Measurements from ENCODE around the gene ADD2.
"Not testable (repeated sequence)": the region's sequence is repeated elsewhere in the genome, so short reads cannot be mapped to it uniquely, and the experiment has no call there.

ADD2 gene

DNA sequence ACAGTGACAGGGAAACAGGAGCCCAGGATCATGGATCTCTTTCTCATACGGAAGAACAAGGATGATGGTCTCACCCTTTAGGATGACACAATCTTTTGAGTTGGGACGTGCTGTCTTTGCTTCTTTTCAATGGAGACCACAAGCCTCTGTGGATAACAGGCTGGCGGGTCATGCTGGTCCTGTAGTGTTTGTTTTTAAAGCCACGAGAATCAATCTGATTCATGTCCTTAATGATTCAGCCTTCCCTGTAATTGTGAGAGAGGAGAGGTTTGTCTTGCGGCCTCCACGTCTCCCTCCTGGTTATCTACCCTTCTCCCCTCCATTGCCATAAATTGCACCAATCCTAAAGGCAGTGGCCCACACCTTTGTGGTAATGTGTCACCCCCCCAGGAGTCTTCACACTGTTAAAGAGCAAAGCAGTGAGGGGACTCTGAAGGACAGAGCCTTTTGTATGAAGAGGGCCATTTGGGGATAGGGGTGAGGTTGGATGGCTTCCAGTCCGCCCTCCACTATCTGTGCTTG is 126.7 kb downstream of the ADD2 start:
- no peak for DNase-seq (ENCODE audit: low read depth in 2 of 2)

- DNase-seq (ENCODE audit: low read depth in 2 of 2) = no peak
Measured at GRCh38 chr2:70639841-70640436, 128.1 kb downstream of the ADD2 start.

DNA sequence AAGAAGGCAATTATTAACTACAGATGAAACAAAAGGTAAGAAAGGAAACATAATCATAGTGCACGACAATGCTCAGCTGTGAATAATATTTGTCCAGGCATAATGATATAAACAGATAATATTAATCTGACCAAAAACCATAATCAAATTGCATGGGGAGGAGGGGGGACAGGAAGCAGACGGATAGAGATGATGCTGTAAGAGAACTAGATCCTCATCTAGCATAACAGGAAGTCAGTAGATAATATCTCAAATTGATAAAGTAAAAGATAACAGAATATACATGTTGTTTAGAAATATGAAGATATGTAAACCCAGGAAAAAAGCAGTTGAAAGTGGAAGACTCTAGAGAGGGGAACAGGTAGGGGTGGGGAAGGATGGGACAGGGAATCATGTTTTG is 129.4 kb downstream of the ADD2 start:
- DNase-seq (ENCODE audit: low read depth in 2 of 2) = no peak

DNA sequence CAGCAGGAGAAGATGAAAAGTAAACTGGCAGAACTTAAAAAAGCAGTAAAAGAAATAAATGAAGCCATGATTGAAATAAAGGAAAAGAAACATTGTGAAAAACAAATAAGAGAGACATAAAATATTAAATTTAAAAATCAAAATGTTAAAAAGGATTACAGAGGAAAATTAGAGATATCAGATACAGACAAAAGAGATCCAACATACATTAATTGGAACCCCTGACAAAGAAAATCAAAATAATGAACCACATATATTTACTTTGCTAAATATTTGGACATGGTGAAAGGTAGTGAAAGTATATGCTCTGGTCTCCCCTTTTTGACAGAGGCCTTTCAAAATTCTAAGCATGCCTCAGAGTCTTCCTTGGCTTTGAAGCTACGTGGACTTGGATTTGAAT is 134.5 kb downstream of the ADD2 start:
- no peak for DNase-seq (ENCODE audit: low read depth in 2 of 2)

DNA sequence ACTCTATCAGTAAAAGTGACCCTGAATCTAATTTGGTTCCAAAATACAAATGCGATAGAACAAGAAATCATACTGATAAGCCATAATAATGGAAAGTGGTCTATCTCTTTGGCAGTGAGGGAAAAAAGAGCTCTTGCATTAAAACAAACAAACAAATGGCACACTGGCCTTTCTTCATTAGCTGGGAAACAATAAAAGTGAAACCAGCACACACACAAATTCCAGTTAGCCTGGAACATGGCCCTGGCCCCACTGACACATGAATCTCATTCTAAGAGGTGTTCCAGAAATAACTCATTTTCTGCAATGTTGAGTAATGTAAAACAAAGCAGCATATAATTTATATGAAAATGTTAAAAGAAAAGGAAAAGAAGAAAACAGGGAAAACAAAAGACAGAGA is 135.0 kb downstream of the ADD2 start:
- DNase-seq (ENCODE audit: low read depth in 2 of 2) = no peak

- no peak for DNase-seq (ENCODE audit: low read depth in 2 of 2)
Measured at GRCh38 chr2:70632388-70632787, 135.6 kb downstream of the ADD2 start.

- no peak for DNase-seq (ENCODE audit: low read depth in 2 of 2)
Measured at GRCh38 chr2:70630761-70631160, 137.2 kb downstream of the ADD2 start.

DNA sequence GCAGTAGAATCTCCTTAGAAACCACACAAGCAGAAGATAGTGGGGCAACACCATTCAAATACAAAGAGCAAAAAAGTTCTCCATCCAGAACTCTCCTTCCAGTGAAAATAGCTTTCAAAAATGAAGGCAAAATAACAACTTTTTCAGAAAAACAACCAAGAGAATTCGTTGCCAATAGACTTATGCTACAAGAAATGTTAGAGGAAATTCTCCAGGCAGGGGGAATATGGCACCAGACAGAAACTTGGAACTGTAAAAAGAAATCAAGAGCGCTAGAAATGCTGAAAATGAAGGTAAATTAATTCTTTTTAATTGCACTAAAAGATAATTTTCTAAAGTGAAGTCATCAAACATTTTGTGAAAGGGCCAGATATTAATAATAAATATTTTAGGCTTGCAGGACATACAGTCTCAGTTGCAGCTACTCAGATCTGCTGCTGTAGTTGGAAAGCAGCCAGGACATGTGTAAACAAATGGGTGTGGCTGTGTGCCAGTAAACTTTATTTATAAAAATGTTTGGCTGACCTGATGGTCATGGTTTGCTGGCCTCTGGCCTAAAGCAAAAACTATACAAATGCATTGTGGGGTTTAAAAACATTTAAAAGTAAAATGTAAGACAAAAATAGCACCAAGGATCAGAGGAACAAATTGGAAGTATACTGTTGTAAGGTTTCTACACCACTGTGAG is 140.6 kb downstream of the ADD2 start:
- DNase-seq (ENCODE audit: low read depth in 2 of 2) = no peak

GRCh38 chr2:70626254-70626990 is 141.6 kb downstream of the ADD2 start:
- no peak for DNase-seq (ENCODE audit: low read depth in 2 of 2)

DNA sequence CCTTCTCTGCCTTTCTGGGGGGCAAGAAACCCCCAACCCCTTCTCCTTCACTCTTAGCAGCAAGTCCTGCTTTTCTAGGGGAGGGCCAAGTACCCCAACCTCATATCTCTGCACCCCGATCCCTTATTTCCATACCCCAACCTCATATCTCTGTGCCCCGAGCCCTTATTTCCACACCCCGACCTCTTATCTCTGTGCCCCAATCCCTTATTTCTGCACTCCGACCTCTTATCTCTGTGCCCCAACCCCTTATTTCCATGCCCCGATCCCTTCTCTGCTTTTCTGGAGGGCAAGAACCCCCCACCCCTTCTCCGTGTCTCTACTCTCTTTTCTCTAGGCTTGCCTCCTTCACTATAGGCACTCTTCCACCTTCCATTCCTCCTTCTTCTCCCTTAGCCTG is 146.5 kb downstream of the ADD2 start:
- not testable (repeated sequence) for DNase-seq (ENCODE audit: low read depth in 2 of 2)

DNA sequence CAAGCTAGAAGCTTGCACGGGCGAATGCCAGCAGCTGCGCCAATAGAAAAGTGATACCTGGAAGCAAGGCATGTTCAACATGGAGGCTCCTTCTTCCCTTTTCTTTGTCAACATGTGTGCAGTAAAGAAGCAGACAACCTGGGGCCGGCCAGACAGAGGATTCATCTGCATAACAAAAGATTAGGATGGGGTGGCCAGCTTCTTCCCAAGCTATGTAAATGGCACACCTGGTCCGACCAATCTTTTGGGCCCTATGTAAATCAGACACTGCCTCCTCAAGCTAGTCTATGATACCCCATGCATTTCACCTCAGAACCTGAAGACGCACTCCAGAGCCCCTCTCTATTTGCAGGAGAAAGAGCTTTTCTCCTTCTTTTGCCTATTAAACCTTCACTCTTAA is 148.0 kb downstream of the ADD2 start:
- no peak for DNase-seq (ENCODE audit: low read depth in 2 of 2)

DNA sequence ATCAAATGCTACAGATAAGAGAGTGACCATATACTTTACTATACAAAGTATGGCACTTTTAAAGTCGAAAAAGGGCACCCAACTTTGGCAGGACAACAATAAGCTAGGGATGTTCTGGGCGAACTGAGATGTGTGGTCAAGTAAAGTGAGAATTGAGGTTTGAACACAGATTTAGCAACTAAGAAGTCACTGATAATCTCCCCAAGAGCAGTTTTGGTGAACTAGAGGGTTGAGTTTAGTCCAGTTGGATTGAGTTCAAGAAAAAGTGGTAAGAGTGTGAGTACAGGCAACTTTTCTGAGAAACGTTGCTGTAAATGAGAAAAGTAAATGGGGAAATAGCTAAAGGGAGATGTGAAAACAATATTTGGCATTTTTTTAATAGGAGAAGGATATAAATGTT is 148.8 kb downstream of the ADD2 start:
- no peak for DNase-seq (ENCODE audit: low read depth in 2 of 2)

DNA sequence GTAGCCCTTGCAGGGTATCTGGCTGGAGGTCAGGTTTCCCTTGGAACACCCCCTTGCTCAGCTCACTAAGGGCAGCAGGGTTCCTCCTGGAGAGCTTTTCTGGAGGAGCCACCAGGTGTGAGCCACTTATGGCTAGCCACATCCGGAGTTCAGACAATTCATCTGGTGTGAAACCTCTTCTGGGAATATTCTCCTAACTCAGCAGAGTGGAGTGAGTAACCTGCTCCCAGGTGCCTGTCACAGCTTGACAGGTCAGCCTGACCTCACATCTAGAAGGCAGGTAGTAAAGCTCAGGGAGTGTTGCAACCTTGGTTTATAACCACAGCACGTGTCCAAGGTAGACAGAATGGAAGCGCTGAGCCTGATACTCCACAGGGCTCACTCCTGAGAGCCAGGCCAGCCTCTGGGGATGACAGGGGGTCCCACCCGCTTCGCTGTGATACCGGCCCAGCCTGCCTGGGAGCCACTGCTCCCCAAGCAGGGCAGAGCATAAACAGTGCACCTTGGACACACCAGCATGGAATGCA is 151.8 kb downstream of the ADD2 start:
- DNase-seq (ENCODE audit: low read depth in 2 of 2) = no peak

DNA sequence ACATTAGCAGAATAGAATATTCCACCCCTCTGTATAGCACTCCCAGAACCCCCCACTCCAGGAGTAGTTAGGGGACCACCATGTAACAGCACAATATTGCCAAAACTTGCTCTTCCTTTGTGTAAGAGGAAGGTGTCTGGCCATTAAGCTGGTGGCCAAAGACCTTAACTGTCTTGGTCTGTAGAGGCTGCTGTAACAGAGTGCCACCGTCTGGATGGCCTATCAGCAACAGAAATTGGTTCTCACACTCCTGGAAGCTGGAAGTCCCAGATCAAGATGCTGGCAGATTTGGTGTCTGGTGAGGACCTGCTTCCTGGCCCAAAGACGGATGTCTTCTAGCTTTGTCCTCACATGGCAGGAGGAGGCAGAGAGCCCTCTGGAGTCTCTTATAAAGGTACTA is 152.8 kb downstream of the ADD2 start:
- DNase-seq (ENCODE audit: low read depth in 2 of 2) = no peak

DNA sequence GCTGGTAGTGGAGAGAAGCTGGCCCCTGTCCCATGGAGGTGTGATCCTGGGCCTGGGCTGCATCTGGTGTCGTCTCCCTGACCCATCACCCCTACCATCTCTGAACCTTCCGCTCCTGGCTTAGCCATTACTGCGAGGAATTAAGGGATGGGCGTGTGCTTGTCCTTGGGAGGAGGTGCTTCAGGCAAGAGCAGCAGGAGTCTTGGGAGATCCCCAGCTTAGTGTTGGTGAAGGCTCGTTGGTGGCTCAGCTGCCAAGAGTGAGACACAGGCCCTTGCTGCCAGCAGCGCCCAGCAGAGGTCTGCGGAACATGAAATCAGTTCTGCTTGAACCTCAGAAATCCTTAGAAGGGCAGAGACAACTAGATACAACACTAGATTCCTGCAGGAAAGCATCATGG is 154.5 kb downstream of the ADD2 start:
- no peak for DNase-seq (ENCODE audit: low read depth in 2 of 2)

DNA sequence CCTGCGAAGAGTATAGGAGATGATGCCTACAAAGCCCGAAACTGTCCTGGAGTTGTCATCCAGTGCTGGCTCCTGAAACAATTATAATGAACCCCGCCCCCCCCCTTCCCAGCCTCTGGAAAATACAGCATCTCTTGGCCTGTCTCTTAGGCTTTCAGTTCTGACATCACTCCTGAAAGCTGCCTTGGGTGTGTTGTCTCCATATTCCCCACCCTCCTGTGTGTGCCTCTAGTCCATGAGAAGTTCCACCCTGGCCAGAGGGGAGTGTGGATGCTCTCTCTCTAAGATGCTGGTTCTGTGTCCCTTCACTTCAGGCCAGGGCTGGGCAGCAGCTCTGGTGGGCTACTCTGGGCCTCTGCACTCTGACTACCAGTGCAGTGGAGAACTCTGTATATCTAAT is 155.4 kb downstream of the ADD2 start:
- no peak for DNase-seq (ENCODE audit: low read depth in 2 of 2)

- DNase-seq (ENCODE audit: low read depth in 2 of 2) = no peak
Measured at GRCh38 chr2:70608373-70608772, 159.6 kb downstream of the ADD2 start.

DNA sequence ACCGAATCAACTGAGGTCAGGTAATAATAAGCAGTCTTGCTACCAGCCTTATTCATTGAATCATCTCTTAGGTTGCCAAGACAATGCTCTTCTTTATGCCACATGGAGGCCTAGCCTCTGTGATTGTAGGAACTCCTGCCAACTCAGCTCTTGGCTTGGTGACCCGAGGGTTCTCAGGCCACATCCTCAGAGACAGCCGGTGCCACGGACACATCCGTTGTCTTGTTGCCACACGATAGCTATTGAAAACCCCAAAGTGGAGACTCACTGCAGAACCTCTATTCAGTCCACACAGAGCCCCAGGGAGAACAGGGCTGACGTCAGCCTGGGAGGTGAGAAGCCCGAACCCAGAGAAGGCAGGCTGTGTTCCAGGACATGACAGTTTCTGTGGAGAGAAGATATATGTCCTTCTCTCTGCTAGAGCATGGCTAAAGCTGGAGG is 160.9 kb downstream of the ADD2 start:
- no peak for DNase-seq (ENCODE audit: low read depth in 2 of 2)
